SJSA1 (cell line): Measurements from ENCODE around the gene KRTAP5-4. TPM values are rescaled to one million over a fixed set of nuclear protein-coding genes. Genes with fewer than 3 reads are reported as not detected.
"Not testable (repeated sequence)": the region's sequence is repeated elsewhere in the genome, so short reads cannot be mapped to it uniquely, and the experiment has no call there.

ENCODE experiments used
- DNase-seq, 2 experiments: peaks; one replicate each; pipeline ENCODE4 v3.0.0-alpha.2; 2015 to 2020; ENCODE audit warnings: low spot score in 2 of 2, low read depth in 1 of 2
- H3K27ac ChIP-seq: fragments of 250-450 bp; sonication (Bioruptor Pico); 2 replicates; pipeline ENCODE4 v1.5.1; 2020; ENCODE audit warnings: mild to moderate bottlenecking, moderate library complexity
- H3K27me3 ChIP-seq: fragments of 250-450 bp; sonication (Bioruptor Pico); replicated peaks from 2 replicates; pipeline ENCODE4 v1.5.1; 2020; ENCODE audit warnings: mild to moderate bottlenecking, moderate library complexity
- H3K36me3 ChIP-seq: fragments of 250-450 bp; sonication (Bioruptor Pico); 2 replicates; pipeline ENCODE4 v1.5.1; 2020; ENCODE audit warnings: mild to moderate bottlenecking
- H3K4me1 ChIP-seq: fragments of 250-450 bp; sonication (Bioruptor Pico); replicated peaks from 2 replicates; pipeline ENCODE4 v1.6.1; 2021; ENCODE audit warnings: mild to moderate bottlenecking
- H3K4me3 ChIP-seq: fragments of 250-450 bp; sonication (Bioruptor Pico); 2 replicates; pipeline ENCODE4 v1.5.1; 2020; ENCODE audit warnings: mild to moderate bottlenecking
- H3K9me3 ChIP-seq: fragments of 250-450 bp; sonication (Bioruptor Pico); replicated peaks from 2 replicates; pipeline ENCODE4 v1.5.1; 2020; ENCODE audit warnings: mild to moderate bottlenecking
- total RNA-seq: library from RNA; depleted of rRNA; stranded (reverse); fragments of >200 nt; shearing (Covaris generic); gene quantifications from 2 replicates; pipeline ENCODE4 v1.2.3, GENCODE V29; 2014

The KRTAP5-4 gene
- total RNA-seq, 1 experiment from 2014 or later: not detected

DNA sequence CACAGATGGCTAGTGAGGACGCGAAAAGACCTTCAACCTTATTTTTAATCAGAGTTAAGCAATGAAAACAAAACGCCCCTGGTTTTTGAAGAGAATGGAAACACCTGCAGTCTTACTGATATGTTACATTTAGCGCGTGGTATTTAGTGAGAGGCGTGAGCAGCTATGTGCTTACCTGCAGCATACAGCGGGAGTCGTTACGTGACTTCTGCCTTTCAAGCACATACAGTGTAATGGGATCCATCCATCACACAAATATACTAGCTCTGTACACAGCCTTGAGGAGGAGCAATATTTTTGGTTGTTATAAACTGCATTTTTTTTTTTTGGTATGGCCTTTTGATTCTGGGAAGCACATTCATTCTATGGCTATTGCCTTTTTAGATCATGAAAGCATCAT, 29.3 kb downstream of the KRTAP5-4 start:
- no peaks in the 10 kb centered on the region for H3K9me3 ChIP-seq
- no peaks in the 10 kb centered on the region for H3K4me1 ChIP-seq
- H3K36me3 ChIP-seq: no peaks in the 10 kb centered on the region
- no peak for DNase-seq
- H3K27ac ChIP-seq: no peak overlapping the region
- H3K27me3 ChIP-seq: 0 out of 2 replicates have a peak, but pooled peaks cover 2% of the 10 kb centered on the region
- H3K4me3 ChIP-seq: no peak overlapping the region

DNA sequence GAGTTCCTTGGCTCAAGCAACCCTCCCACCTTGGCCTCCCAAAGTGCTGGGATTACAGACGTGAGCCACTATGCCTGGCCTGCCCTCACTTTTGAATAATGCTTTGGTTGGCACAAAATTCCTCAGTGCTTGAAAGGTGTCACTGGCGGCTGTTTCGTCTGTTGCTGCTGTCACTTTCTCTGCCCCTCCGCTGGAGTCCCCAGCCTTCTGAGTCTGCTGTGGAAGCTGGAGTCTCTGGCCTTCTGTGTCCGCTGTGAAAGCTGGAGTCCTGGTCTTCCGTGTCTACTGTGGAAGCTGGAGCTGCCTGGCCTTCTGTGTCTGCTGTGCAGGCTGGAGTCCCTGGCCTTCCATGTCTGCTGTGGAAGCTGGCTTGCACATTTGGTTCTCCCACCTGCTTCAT, 31.9 kb downstream of the KRTAP5-4 start:
- 0 out of 2 replicates have a peak, but pooled peaks cover 2% of the 10 kb centered on the region for H3K27me3 ChIP-seq
- H3K36me3 ChIP-seq: no peaks in the 10 kb centered on the region
- H3K4me1 ChIP-seq: no peaks in the 10 kb centered on the region
- H3K4me3 ChIP-seq: no peak overlapping the region
- no peaks in the 10 kb centered on the region for H3K9me3 ChIP-seq
- no peak overlapping the region for H3K27ac ChIP-seq
- no peak for DNase-seq

DNA sequence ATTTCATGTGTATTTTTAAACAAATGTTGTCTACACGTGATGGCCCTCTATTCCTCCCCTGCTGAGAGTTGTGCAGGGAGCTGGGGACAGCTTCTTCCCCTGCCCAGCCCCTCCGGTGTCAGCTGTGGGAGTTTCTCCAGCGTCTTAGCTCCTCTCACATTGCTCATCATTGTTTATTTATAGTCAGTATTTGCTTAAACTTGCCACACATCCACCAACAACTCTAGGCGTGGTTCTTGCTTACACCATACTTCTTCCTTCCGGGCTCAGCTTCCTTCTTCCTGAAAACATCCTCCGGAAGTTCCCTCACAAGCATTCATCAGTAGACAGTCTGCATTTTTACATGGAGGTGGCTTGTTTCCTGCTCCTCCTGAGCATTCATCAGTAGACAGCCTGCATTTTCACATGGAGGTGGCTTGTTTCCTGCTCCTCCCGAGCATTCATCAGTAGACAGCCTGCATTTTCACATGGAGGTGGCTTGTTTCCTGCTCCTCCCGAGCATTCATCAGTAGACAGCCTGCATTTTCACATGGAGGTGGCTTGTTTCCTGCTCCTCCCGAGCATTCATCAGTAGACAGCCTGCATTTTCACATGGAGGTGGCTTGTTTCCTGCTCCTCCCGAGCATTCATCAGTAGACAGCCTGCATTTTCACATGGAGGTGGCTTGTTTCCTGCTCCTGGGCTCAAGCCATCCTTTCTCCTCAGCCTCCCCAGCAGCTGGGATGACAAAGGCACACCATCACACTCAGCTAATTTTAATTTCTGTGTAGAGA, 32.6 kb downstream of the KRTAP5-4 start:
- H3K27ac ChIP-seq, H3K4me1 ChIP-seq, H3K4me3 ChIP-seq, H3K9me3 ChIP-seq, H3K36me3 ChIP-seq, H3K27me3 ChIP-seq, DNase-seq: not testable (repeated sequence)

DNA sequence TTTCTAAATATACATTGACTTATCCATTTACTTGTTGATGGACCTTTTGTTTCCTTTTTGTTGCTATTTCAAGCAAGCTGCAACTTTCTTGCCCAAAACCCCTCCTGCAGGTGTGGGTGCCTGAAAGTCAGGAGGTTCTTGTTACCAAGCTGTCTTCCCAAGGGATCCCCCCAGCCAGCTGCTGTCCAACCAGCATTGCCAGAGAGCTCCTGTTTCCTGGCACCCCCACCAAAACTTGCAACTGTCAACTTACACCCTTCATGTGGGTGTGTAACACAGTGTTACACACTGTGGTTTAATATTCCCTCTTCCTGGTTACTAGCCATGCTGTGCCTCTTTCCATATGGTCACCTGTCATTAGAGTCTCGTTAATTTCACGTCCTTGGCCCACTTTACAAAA, 35.2 kb downstream of the KRTAP5-4 start:
- no peaks in the 10 kb centered on the region for H3K36me3 ChIP-seq
- no peak for DNase-seq
- H3K27me3 ChIP-seq: no peaks in the 10 kb centered on the region; the same call in 1 of the 2 replicates
- H3K4me3 ChIP-seq: no peak overlapping the region
- H3K27ac ChIP-seq: no peak overlapping the region
- no peaks in the 10 kb centered on the region for H3K4me1 ChIP-seq
- no peaks in the 10 kb centered on the region for H3K9me3 ChIP-seq

DNA sequence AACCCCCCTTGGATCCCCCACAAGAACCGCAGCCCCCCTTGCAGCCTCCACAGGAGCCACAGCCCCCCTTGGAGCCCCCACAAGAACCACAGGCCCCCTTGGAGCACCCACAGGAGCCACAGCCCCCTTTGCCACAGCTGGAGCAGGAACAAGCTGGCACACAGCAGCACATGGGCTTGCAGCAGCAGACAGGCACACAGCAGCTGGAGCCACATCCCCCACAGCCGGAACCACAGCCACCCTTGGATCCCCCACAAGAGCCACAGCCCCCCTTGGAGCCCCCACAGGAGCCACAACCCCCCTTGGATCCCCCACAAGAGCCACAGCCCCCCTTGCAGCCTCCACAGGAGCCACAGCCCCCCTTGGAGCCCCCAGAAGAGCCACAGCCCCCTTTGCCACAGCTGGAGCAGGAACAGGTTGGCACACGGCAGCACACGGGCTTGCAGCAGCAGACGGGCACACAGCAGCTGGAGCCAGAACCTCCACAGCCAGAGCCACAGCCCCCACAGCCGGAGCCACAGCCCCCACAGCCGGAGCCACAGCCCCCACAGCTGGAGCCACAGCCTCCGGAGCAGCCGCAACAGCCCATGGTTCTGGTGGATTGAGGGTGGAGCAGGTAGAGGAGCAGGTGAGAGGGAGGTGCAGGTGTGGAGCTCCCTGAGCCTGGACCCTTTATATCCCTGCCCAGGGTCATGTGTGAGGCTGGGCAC, 37.1 kb downstream of the KRTAP5-4 start, which contains the start of gene KRTAP5-1:
TSS of gene KRTAP5-1 (minus strand) at position 623 of the 710 bp plus-strand sequence. CDS start at position 589, 34 bp downstream.
- H3K4me3 ChIP-seq, H3K27me3 ChIP-seq, DNase-seq, H3K9me3 ChIP-seq, H3K4me1 ChIP-seq, H3K36me3 ChIP-seq, H3K27ac ChIP-seq: not testable (repeated sequence)

DNA sequence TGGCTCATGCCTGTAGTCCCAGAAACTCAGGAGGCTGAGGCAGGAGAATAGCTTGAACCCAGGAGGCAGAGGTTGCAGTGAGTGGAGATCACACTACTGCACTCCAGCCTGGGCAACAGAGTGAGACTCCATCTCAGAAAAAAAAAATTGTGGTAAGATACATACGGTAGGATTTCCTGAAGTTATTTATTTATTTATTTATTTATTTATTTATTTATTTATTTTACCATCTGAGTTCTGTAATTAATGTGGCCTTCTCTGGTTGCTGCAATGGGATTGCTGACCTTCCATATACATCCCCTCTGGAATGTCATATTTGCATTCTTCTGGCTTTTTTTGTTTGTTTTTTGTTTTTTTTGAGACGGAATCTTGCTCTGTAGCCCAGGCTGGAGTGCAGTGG, 39.0 kb downstream of the KRTAP5-4 start:
- H3K9me3 ChIP-seq, DNase-seq, H3K36me3 ChIP-seq, H3K27ac ChIP-seq, H3K4me1 ChIP-seq, H3K4me3 ChIP-seq, H3K27me3 ChIP-seq: not testable (repeated sequence)

DNA sequence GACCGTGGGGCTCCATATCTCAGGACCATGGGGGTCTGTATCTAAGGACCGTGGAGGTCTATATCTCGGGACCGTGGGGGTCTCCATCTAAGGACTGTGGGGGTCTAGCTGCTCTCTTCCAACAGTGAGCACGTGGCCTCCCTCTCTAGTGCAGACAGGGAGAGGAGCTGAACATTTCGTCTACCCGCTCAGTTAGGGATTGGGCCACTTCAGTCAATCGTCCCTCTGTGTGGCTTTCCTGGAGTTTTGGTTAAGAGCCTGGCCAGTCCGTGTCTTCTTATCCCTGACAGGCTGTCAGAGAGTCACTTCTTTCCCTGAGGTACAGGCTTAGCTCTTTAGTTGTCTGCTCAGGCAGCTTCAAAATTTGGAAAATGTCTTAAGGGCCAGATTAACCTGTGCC, 40.0 kb downstream of the KRTAP5-4 start:
- H3K4me1 ChIP-seq: no peaks in the 10 kb centered on the region
- H3K27ac ChIP-seq: no peak overlapping the region
- no peaks in the 10 kb centered on the region; the same call in 1 of the 2 replicates for H3K27me3 ChIP-seq
- H3K4me3 ChIP-seq: no peak overlapping the region
- no peaks in the 10 kb centered on the region for H3K36me3 ChIP-seq
- no peaks in the 10 kb centered on the region for H3K9me3 ChIP-seq
- no peak for DNase-seq

DNA sequence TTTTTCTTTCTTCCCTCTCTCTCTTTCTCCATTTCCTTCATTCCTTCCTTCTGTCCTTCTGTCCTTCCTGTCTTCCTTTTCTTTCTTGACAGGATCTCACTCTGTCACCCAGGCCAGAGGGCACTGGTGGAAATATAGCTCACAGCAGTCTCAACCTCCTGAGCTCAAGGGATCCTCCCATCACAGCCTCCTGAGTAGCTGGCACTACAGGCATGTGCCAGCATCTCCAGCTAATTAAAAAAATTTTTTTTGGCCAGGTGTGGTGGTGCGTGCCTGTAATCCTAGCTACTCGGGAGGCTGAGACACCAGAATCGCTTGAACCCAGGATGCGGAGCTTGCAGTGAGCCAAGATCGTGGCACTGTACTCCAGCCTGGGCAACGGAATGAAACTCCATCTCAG, 45.1 kb downstream of the KRTAP5-4 start:
- H3K4me1 ChIP-seq: peaks cover 7% of the 10 kb centered on the region; the same call in 1 of the 2 replicates
- H3K27ac ChIP-seq: no peak overlapping the region
- H3K4me3 ChIP-seq: no peak overlapping the region
- no peak for DNase-seq
- no peaks in the 10 kb centered on the region for H3K9me3 ChIP-seq
- peaks cover 13% of the 10 kb centered on the region for H3K27me3 ChIP-seq
- no peaks in the 10 kb centered on the region for H3K36me3 ChIP-seq

DNA sequence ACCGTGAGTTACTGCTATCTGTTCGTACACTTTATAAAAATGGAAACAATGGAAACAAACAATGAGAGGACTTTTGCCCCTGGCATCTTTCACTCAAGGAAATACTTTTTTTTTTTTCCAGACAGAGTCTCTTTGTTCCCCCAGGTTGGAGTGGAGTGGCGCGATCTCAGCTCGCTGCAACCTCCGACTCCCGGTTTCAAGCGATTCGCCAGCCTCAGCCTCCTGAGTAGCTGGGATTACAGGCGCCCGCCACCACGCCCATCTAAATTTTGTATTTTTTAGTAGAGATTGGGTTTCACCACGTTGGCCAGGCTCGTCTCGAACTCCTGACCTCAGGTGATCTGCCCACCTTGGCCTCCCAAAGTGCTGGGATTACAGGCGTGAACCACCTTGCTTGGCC, 46.2 kb downstream of the KRTAP5-4 start:
- not testable (repeated sequence) for H3K9me3 ChIP-seq, H3K4me3 ChIP-seq, H3K27ac ChIP-seq, DNase-seq, H3K36me3 ChIP-seq
- Histone ChIP-seq H3K27me3 (peaks cover 13% of the 10 kb centered on the region), H3K4me1 (peaks cover 11% of the 10 kb centered on the region; the same call in 1 of the 2 replicates)

DNA sequence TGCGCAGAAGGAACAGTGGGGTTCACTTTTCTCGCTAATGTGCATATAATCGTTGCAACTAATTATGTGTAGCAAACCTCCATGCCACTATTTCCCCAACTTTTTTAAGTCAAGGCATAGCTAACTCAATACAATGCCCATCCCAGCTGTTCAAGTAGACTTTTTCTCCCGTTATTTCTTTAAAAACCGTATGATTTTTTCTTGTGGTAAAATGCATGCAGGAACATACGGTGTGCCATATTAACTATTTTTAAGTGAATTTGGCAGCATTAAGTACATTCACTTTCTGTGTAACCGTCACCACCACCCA, 47.0 kb downstream of the KRTAP5-4 start:
- no peaks in the 10 kb centered on the region for H3K9me3 ChIP-seq
- peaks cover 11% of the 10 kb centered on the region; the same call in 1 of the 2 replicates for H3K4me1 ChIP-seq
- no peak overlapping the region for H3K27ac ChIP-seq
- no peaks in the 10 kb centered on the region for H3K36me3 ChIP-seq
- H3K4me3 ChIP-seq: no peak overlapping the region
- H3K27me3 ChIP-seq: peaks cover 13% of the 10 kb centered on the region
- DNase-seq: no peak

DNA sequence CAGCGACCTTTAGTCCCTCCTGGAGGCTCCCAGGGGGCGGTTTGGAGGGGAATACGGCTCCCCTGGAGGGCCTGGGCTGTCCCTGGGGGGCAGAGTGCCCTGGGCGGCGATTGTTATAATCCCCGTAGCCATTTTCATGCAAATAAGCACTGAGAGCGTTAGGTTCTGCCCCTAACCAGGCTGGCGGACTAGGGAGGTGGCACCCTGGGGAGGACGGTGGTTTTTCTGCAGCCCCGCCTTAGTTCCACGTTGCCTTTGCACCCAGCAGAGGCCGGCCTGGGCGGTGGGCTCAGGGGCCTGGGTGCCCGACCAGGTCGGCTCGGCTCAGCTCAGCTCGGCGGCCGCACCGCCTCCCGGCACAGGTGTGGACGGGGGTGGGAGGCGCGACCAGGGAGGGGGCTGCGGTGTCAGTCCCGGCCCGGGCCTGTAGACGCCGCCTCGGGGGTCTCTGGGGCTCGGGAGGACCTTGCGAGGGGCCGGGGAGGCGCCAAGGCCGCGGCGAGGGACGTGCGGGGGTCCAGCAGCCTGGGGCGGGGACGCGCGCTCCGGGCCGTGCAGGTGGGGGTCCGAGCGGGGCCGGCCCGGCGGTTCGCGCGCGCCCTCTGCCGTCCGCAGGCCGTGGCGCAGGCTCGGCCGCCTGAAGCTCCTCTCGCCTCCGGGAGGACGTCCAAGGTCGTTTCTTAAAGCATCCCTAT, 47.6 kb downstream of the KRTAP5-4 start:
- DNase-seq: no peak
- H3K9me3 ChIP-seq: no peaks in the 10 kb centered on the region
- H3K27me3 ChIP-seq: peaks cover 13% of the 10 kb centered on the region
- no peaks in the 10 kb centered on the region for H3K36me3 ChIP-seq
- H3K4me3 ChIP-seq: no peak overlapping the region
- peaks cover 11% of the 10 kb centered on the region; the same call in 1 of the 2 replicates for H3K4me1 ChIP-seq
- H3K27ac ChIP-seq: no peak overlapping the region

DNA sequence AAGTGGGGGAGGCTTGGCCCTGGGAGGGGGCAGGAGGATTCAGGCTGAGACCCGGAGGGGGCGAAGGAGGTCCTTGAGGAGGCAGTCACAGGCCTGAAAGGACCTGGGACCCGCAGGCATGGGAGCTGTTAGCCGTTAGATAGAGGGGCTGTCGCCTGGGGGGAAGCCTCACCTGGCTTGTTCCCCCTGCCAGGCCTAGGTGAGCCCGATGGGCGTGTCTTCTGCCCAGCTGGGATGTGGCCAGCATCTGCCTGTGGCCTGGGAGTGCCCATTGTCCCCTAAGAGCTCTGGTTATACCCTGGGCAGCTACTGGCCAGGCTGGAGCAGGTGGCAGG, 48.1 kb downstream of the KRTAP5-4 start:
- Histone ChIP-seq H3K9me3 (no peaks in the 10 kb centered on the region), H3K27ac (no peak overlapping the region), H3K4me1 (peaks cover 11% of the 10 kb centered on the region; the same call in 1 of the 2 replicates), H3K36me3 (no peaks in the 10 kb centered on the region), H3K4me3 (no peak overlapping the region), H3K27me3 (peaks cover 13% of the 10 kb centered on the region)
- DNase-seq: no peak

DNA sequence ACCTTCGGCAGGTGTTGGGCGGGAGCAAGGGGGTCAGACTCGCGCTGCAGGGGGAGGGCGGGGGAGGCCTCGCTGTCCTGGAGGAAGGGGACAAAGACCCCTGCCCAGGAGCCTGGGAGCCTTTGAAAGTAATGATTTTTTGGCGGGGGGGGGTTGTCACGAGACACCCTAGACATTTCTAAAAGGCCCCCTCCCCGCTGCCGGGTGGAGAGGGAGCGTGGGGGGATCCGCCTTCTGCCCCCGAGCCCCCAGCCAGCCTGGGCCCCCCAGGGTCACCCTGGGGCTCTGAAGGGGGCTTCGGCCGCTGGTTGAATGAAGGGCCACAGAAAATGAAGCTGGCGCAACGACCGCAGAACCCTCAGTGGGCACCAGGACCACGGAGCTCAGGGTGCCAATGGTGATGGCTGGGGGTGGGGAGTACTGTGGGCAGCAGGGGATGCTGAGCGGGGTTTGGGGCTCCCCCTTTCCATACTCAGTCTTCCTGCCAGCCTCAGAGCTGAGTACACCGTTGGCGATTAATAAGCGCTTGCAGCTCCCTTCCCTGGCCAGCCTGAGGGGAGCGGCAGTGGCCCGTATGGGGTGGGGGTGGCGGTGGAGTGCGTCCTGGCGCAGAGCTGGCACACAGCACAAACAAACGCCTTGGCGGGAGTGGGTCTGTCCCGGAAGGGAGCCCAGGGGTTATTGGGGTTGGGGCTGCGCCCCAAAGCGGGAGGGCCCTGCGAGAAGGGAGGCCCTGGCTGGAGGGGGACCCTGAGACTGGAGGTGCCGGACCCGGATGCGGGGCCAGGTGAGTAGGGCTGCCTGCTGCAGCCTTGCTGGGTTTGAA, 48.6 kb downstream of the KRTAP5-4 start:
- Histone ChIP-seq H3K36me3 (no peaks in the 10 kb centered on the region), H3K27me3 (peaks cover 13% of the 10 kb centered on the region), H3K4me3 (no peak overlapping the region), H3K4me1 (peaks cover 11% of the 10 kb centered on the region; the same call in 1 of the 2 replicates), H3K9me3 (no peaks in the 10 kb centered on the region), H3K27ac (no peak overlapping the region)
- DNase-seq: no peak
